ENCODE results near the gene CCDC178.

DNA sequence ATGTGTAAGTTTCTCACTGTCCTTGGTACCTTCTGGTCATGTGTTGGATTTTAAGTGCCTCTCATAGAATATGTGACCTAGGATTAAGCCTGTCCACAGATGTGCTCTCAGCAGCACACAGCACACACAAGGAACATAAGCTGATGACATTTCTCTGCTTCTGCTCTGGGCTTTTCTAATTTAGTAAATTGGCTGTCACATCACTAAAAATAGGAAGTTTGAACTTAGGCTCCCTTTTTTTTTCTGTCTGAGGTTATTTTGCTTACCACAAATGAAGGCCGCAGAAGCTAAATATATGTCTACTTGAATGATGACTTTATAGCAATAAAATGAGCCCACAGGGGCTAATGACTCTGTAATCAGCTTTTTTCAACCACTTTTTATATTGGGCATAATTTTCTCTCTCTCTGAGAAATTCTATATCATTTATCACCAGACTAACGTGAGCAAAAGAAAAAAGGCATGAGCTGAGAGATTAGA is 517.5 kb downstream of the CCDC178 start:
- no peak for TF ChIP-seq CTCF (IDR thresholded peaks at IDR 0.05; ENCODE audit: insufficient read depth, low read length)
- no peak for TF ChIP-seq SPI1 (IDR thresholded peaks at IDR 0.05; ENCODE audit: borderline replicate concordance, low read depth)
- TF ChIP-seq, protein P1, sequence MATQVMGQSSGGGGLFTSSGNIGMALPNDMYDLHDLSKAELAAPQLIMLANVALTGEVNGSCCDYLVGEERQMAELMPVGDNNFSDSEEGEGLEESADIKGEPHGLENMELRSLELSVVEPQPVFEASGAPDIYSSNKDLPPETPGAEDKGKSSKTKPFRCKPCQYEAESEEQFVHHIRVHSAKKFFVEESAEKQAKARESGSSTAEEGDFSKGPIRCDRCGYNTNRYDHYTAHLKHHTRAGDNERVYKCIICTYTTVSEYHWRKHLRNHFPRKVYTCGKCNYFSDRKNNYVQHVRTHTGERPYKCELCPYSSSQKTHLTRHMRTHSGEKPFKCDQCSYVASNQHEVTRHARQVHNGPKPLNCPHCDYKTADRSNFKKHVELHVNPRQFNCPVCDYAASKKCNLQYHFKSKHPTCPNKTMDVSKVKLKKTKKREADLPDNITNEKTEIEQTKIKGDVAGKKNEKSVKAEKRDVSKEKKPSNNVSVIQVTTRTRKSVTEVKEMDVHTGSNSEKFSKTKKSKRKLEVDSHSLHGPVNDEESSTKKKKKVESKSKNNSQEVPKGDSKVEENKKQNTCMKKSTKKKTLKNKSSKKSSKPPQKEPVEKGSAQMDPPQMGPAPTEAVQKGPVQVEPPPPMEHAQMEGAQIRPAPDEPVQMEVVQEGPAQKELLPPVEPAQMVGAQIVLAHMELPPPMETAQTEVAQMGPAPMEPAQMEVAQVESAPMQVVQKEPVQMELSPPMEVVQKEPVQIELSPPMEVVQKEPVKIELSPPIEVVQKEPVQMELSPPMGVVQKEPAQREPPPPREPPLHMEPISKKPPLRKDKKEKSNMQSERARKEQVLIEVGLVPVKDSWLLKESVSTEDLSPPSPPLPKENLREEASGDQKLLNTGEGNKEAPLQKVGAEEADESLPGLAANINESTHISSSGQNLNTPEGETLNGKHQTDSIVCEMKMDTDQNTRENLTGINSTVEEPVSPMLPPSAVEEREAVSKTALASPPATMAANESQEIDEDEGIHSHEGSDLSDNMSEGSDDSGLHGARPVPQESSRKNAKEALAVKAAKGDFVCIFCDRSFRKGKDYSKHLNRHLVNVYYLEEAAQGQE (IDR thresholded peaks at IDR 0.05; ENCODE audit: insufficient replicate concordance, low read depth) = no peak
- no peak for TF ChIP-seq POLR2AphosphoS5 (IDR thresholded peaks at IDR 0.05; ENCODE audit: low read depth)
- no peak for TF ChIP-seq GABPA (IDR thresholded peaks at IDR 0.05; ENCODE audit: low read depth)

All from HL-60 (cell line).